C4-2B (cell line): ENCODE results near the gene PSMC4.
A peak's percentile ranks its signal among the peaks of the same experiment; 100 is the strongest.

Source experiments
- H3K27ac ChIP-seq: fragments of 450-650 bp; 2 replicates; pipeline ENCODE4 v1.5.1; 2017
- ZFX ChIP-seq: fragments of 450-650 bp; IDR thresholded peaks from 2 replicates; pipeline ENCODE4 v1.6.1; 2017
- TF ChIP-seq, protein P1 (sequence below): fragments of 450-650 bp; conservative IDR thresholded peaks from 2 replicates; pipeline ENCODE4 v1.5.1; 2017; ENCODE audit warnings: mild to moderate bottlenecking

Gene PSMC4

DNA sequence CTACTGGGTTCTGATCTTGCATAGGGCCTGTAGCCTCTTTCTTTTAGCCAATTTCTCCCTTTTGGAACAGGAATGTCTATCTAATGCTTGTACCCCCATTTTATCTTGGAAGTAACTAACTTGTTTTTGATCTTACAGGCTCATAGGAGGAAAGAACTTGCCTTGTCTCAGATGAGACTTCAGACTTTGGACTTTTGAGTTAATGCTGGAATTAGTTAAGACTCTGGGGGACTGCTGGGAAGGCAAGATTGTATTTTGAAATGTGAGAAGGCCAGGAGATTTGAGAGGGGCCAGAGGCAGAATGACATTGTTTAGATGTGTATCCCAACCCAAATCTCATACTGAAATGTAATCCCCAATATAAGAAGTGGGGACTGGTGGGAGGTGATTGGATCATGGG lies 23.4 kb downstream of the PSMC4 start:
- H3K27ac ChIP-seq, result no peak overlapping the region
- TF ChIP-seq, protein P1, sequence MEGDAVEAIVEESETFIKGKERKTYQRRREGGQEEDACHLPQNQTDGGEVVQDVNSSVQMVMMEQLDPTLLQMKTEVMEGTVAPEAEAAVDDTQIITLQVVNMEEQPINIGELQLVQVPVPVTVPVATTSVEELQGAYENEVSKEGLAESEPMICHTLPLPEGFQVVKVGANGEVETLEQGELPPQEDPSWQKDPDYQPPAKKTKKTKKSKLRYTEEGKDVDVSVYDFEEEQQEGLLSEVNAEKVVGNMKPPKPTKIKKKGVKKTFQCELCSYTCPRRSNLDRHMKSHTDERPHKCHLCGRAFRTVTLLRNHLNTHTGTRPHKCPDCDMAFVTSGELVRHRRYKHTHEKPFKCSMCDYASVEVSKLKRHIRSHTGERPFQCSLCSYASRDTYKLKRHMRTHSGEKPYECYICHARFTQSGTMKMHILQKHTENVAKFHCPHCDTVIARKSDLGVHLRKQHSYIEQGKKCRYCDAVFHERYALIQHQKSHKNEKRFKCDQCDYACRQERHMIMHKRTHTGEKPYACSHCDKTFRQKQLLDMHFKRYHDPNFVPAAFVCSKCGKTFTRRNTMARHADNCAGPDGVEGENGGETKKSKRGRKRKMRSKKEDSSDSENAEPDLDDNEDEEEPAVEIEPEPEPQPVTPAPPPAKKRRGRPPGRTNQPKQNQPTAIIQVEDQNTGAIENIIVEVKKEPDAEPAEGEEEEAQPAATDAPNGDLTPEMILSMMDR, result no peak
- TF ChIP-seq ZFX, result no peak

DNA sequence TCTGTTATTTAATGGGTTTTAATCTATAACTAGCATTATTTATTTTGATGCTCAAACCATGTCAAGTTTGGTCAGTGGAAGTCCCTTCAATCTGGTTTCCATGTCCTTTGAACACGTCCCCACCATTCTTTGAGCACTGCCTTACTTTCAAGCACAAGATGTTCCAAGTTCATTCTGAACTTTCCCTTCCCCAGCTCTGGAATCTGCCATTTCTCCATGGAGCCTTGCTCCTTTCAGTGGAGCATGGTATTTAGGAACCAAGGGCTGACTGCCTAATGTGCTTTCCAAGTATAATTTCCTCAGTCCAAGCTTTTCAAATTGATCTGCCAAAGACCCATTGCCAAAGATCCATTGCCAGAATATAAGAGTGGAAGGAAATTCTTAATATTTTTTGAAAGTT lies 24.8 kb downstream of the PSMC4 start:
- no peak overlapping the region for H3K27ac ChIP-seq
- TF ChIP-seq, protein P1, result no peak
- TF ChIP-seq ZFX, result no peak

DNA sequence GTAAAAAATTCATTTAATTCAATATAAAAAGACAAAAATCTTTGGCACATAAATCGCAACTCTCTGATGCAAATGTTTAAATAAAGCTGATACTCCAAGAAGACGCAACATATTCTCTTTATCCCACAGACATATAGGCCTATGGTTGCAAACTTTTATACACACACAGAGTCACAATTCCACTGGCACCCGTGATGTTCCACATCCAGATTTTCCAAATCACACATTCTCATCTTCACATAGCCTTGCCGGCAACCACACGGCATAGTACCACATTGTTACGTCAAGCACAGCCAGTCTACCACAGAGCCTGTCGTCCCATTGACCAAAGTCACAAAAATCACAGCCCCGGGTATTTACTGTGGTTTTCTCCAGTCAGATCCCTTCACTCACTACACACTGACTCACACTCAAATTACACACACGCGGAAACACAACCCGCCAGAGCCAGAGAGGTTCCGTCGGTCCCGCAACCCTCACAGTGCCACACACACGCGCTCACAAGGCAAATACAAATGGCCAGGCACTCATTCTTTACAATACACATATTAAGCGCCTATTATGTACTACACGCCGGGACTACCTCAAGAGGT lies 25.3 kb downstream of the PSMC4 start:
- TF ChIP-seq, protein P1, result no peak
- no peak for TF ChIP-seq ZFX
- H3K27ac ChIP-seq, result peak overlapping the region; percentile 73

DNA sequence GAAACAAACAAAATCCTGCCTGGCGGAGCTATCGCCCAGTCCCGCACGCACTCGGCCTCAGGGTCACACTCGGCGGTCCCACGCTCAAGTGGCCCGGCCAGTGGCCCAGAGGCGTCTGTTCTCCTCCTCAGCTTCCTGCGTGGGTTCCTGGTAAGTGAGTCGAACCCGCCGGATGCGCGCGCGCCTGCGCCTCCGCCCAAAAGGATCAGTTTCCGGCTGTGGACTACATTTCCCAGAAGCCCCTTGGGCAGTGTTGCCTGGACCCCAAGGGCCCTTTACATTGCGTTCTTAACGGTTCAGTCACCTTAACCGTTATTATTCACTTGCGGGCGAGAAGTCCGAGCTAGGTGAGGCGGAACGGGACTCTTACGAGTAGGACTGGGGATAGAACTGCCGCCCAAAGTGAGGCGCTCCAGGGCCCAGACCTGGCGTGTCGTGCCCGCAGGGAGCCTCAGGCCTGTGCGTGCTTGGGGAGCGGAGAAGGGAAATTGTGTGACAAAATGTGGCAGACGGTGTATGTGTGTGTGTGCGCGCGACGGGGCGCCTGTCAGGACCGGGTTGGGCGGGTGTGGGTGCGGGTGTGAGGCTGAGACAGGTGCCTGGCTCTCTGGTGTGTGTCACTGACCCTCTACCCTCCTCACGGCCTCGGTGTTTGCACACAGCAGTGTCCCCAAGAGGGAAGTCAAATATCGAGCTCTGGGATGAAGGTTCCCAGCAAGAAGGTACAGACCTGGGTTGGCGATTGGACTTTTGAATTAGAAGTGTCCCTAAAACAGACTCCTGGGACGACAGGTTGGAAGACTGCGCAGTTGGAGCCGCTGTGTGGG lies 26.1 kb downstream of the PSMC4 start, which contains the start of gene ZNF546:
Gene ZNF546 (plus strand): TSS at position 250 of the 827 bp plus-strand sequence. CDS start 1,267 bp downstream, outside the sequence.
- H3K27ac ChIP-seq, result peak within 1 kb of the TSS; percentile 73

DNA sequence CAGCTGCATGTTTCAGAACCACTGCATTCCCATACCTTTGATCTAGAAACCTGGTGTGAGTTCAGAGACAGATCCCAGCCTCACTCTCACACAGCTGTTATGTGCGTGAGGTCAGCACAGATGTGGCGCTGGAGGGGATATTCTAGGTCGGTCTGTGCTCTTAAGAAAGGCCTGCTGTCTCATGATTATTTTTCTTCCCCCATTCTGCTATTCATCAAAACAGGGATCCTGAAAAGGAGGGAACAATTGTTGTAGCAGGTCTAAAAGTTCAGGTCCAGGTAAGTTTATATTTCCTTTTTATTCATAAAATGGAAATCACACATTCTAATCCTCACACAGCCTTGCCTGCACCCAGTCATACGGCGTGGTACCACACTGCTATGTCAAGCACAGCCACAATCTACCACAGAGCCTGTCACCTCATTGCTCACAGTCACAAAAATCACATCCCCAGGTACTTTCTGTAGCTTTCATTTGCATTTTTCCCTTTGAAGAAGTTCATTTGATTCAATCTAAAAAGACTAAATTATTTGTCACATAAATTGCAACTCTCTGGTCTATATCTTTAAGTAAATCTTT lies 26.8 kb downstream of the PSMC4 start:
- peak overlapping the region; percentile 73 for H3K27ac ChIP-seq
- TF ChIP-seq, protein P1, result no peak
- TF ChIP-seq ZFX, result no peak

More for the DNA sequence above, 26.1 kb downstream of the PSMC4 start, which contains the start of gene ZNF546:
- peak; percentile 96 for TF ChIP-seq ZFX
- TF ChIP-seq, protein P1, result no peak

DNA sequence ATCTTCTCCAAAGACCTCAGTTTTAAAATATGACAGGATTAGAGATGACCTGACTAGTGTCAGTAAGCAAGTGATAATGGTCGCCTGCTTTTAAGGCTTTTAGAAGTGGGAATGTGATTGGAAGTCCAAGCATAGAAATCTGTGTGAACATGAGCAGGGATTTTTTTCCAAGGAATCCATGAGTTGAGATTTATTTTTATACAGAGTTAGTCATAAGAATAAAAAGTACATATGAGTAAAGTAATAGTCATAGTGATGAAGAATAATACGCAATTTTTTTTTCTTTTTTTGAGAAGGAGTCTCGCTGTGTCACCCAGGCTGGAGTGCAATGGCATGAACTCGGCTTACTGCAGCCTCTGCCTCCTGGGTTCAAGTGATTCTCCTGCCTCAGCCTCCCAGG lies 27.5 kb downstream of the PSMC4 start:
- H3K27ac ChIP-seq, result no peak overlapping the region
- TF ChIP-seq, protein P1, result no peak
- no peak for TF ChIP-seq ZFX
